Effector memory CD8-positive, alpha-beta T cell (primary cell): Measurements from ENCODE around the gene SRSF3.

ENCODE experiments used
- ATAC-seq: fragments of 150-1000 bp; cut with Tn5 transposase; replicated peaks from 2 replicates; pipeline ENCODE4 v1.10.0; 2021; ENCODE audit warnings: mild to moderate bottlenecking, moderate library complexity
- DNase-seq, 3 experiments: peaks; one replicate each; pipeline ENCODE4 v3.0.0; 2021
- H3K27ac Mint-ChIP-seq, 2 donors: one replicate each; pipeline ENCODE4 v1.8.0; 2022; ENCODE audit warnings: mild to moderate bottlenecking in 2 of 2, mixed read lengths in 2 of 2, moderate library complexity in 2 of 2
- H3K27me3 Mint-ChIP-seq, 2 donors: one replicate each; pipeline ENCODE4 v1.8.0; 2022; ENCODE audit warnings: mixed read lengths in 2 of 2
- H3K36me3 Mint-ChIP-seq: one replicate; pipeline ENCODE4 v1.8.0; 2022; ENCODE audit warnings: mild to moderate bottlenecking, moderate library complexity, mixed read lengths; ENCODE audit not compliant: insufficient read depth
- H3K4me1 Mint-ChIP-seq, 2 donors: one replicate each; pipeline ENCODE4 v1.8.0; 2022; ENCODE audit warnings: low read depth in 2 of 2, mixed read lengths in 2 of 2
- H3K4me3 Mint-ChIP-seq, 2 donors: one replicate each; pipeline ENCODE4 v1.8.0; 2022; ENCODE audit warnings: mild to moderate bottlenecking in 2 of 2, mixed read lengths in 2 of 2, moderate library complexity in 2 of 2
- H3K9me3 Mint-ChIP-seq, 2 donors: one replicate each; pipeline ENCODE4 v1.8.0; 2022; ENCODE audit warnings: mixed read lengths in 2 of 2

Gene SRSF3

DNA sequence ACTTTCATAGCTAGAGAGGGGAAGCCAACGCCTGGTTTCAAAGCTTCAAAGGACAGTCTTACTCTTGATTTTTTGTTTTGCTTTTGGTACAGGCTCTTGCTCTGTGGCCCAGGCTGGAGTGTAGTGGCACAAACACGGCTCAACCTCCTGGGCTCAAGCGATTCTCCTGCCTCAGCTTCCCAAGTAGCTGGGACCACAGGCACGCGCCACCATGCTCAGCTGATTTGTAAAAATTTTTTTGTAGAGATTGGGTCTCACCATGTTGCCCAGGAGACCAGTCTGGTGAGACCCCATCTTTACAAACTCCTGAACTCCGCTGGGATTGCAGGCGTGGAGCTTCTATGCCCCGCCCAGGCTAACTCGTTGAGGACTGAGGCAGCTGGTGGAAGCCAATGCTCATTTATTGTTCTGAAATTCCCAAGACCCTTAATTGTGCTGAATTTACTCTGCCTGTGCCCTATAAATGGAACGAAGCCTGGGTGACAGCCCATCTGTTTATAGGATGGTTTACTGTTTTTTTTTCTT, 18.0 kb downstream of the SRSF3 start:
- H3K9me3 Mint-ChIP-seq: no peaks in the 10 kb centered on the region
- no peak overlapping the region for H3K4me3 Mint-ChIP-seq
- DNase-seq (no peak), ATAC-seq (no peak)
- H3K36me3 Mint-ChIP-seq: peaks cover 85% of the 10 kb centered on the region
- H3K27me3 Mint-ChIP-seq: no peaks in the 10 kb centered on the region
- peaks cover 31 to 41% of the 10 kb centered on the region in 2 donors for H3K4me1 Mint-ChIP-seq
- peak overlapping the region; percentile 59 to 85 for H3K27ac Mint-ChIP-seq

- no peak for ATAC-seq
- Mint-ChIP-seq H3K4me1 (peaks cover 23 to 31% of the 10 kb centered on the region in 2 donors), H3K4me3 (no peak overlapping the region), H3K27ac (peak overlapping the region; percentile 59 to 70), H3K27me3 (no peaks in the 10 kb centered on the region), H3K36me3 (peaks cover 73% of the 10 kb centered on the region), H3K9me3 (no peaks in the 10 kb centered on the region)
- DNase-seq: no peak
Observed at GRCh38 chr6:36613200-36613995, 19.2 kb downstream of the SRSF3 start.

DNA sequence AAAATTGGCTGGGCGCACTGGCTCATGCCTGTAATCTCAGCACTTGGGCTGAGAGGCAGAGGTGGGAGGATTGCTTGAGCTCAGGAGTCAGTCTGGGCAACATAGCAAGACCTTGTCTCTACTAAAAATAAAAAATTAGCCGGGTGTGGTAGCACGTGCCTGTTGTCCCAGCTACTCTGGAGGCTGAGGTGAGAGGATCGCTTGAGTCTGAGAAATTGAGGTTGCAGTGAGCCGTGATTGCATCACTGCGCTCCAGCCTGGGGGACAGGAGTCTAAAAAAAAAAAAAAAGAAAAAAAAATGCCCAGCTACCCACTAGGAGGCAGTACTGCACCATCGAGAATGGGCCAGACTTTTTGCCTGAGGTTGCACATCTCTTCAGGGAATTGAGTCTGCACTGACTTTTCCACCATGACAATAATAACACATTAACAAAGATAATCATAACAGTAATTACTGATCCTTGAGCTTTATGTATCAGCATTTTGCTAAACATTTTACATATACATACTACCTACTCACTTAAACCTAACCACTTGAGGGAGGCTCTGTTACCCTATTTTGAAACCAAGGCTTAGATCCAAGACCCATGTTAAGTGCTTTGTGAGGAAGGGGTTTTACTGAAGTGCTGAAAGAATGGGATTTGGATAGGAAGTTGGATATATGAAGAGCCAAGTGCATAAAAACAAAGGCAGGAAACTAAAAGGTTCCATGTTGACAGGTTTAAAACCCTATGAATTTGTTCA, 21.0 kb downstream of the SRSF3 start:
- H3K9me3 Mint-ChIP-seq: no peaks in the 10 kb centered on the region
- H3K36me3 Mint-ChIP-seq: peaks cover 67% of the 10 kb centered on the region
- H3K4me3 Mint-ChIP-seq: no peak overlapping the region
- ATAC-seq: peak; percentile 75
- peak; percentile 39 to 54 (median 46) for DNase-seq
- H3K4me1 Mint-ChIP-seq: peaks cover 11 to 18% of the 10 kb centered on the region in 2 donors
- no peaks in the 10 kb centered on the region for H3K27me3 Mint-ChIP-seq
- H3K27ac Mint-ChIP-seq: peak overlapping the region; percentile 16 to 49

GRCh38 chr6:36616893-36617521, 22.8 kb downstream of the SRSF3 start:
- Mint-ChIP-seq H3K9me3 (no peaks in the 10 kb centered on the region), H3K27ac (no peak overlapping the region), H3K27me3 (no peaks in the 10 kb centered on the region), H3K4me3 (no peak overlapping the region), H3K4me1 (peaks cover 4 to 10% of the 10 kb centered on the region in 2 donors), H3K36me3 (peaks cover 55% of the 10 kb centered on the region)
- no peak for ATAC-seq
- no peak for DNase-seq

DNA sequence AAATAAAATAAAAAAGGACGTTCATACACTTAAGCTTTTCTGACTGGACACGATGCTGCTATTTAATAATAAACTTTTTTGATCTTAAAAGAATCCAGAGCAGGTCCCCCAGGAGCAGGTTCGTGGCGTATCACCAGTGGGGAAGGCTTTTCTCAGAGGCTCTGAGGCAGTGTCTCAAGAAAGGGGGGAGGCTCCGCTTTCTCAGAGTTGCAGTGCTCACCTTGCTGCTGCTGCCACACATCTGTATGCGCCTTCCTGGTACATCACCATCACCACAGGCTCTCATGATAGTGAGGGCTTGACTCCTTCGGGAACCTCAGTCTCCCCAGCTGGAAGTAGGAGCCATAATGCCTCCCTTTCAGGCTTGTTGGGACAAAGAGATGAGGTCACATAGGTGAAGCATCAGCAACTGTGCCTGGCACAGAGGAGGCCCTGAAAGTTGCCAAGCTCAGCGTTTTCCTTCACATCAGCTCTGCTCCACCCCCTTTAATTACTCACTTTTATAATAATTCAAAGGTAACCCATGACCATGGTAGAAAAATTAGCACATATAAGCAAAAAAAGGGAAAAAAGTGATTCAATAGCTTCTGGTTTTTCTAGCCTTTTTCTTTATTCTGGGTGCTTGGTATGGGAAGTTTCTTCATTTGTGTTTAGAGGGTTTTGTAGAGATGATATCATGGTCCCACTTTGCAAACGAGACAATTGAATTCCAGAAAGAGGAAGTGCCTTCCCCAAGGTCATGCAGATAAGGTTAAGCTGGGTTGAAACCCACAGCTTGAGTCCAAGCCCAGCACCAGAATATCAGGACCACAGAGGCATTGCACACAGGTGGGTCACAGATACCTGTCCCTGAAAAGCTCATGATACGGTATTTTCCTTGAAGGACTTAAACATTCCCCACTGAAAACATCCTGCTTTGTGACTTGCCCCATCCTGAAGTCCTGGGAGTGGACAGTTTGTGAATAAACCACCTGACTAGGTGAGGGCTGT, 24.5 kb downstream of the SRSF3 start:
- no peaks in the 10 kb centered on the region for H3K27me3 Mint-ChIP-seq
- DNase-seq (no peak), ATAC-seq (no peak)
- H3K9me3 Mint-ChIP-seq: no peaks in the 10 kb centered on the region
- H3K4me1 Mint-ChIP-seq: peaks cover 14 to 15% of the 10 kb centered on the region in 2 donors
- peaks cover 39% of the 10 kb centered on the region for H3K36me3 Mint-ChIP-seq
- H3K27ac Mint-ChIP-seq: peak overlapping the region in 1 of 2 donors; percentile 17
- no peak overlapping the region for H3K4me3 Mint-ChIP-seq

DNA sequence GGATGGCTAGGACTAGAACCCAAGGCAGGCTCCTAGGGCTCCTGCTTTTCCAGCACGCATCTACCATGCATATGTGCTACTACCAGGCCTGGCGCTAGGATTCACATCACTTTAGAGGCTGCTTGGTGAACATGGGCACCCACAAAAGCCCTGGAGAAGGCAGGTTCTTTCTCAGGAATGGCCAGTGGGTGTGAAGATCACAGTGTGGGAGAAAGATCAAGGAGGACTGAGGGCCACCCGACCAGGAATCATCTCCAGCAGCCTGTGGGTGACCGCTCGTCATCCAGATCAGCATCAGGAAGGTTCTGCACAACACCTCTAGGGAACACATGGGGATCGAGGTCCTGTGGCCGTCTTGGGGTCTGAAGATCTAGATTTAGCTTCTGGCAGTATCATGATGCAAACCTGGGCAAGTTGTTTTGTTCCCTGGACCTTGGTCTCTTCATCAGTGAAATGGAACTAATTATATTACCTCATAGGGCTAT, 27.3 kb downstream of the SRSF3 start:
- Mint-ChIP-seq H3K9me3 (no peaks in the 10 kb centered on the region), H3K27me3 (no peaks in the 10 kb centered on the region), H3K27ac (no peak overlapping the region), H3K4me1 (peaks cover 13 to 14% of the 10 kb centered on the region in 2 donors), H3K36me3 (peaks cover 24% of the 10 kb centered on the region), H3K4me3 (no peak overlapping the region)
- ATAC-seq: no peak
- no peak for DNase-seq

GRCh38 chr6:36622901-36623546, 28.9 kb downstream of the SRSF3 start:
- Mint-ChIP-seq H3K36me3 (peaks cover 22% of the 10 kb centered on the region), H3K9me3 (no peaks in the 10 kb centered on the region), H3K27me3 (no peaks in the 10 kb centered on the region), H3K4me1 (peaks cover 13 to 14% of the 10 kb centered on the region in 2 donors), H3K4me3 (no peak overlapping the region), H3K27ac (peak overlapping the region in 1 of 2 donors; percentile 54)
- DNase-seq (no peak), ATAC-seq (no peak)

DNA sequence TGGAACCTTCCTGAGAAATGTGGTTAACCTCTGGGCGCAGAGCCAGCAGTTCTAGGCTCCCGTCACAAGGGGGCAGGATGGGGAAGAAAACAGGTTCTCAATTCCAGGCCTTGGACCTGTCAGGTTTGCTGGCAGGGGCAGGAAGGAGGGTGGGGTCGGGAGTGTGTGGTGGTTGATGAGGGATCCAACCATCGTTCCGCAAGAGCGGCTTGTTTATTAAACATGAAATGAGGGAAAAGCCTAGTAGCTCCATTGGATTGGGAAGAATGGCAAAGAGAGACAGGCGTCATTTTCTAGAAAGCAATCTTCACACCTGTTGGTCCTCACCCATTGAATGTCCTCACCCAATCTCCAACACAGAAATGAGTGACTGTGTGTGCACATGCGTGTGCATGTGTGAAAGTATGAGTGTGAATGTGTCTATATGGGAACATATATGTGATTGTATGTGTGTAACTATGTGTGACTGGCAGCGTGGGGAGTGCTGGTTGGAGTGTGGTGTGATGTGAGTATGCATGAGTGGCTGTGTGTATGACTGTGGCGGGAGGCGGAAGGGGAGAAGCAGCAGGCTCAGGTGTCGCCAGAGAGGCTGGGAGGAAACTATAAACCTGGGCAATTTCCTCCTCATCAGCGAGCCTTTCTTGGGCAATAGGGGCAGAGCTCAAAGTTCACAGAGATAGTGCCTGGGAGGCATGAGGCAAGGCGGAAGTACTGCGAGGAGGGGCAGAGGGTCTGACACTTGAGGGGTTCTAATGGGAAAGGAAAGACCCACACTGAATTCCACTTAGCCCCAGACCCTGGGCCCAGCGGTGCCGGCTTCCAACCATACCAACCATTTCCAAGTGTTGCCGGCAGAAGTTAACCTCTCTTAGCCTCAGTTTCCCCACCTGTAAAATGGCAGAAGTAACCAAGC, 29.6 kb downstream of the SRSF3 start:
- Mint-ChIP-seq H3K4me1 (peaks cover 13 to 14% of the 10 kb centered on the region in 2 donors), H3K27ac (peak overlapping the region in 1 of 2 donors; percentile 54), H3K36me3 (peaks cover 18% of the 10 kb centered on the region), H3K4me3 (no peak overlapping the region), H3K9me3 (no peaks in the 10 kb centered on the region), H3K27me3 (no peaks in the 10 kb centered on the region)
- ATAC-seq (peak; percentile 84), DNase-seq (peak; percentile 74 to 79 (median 76))

DNA sequence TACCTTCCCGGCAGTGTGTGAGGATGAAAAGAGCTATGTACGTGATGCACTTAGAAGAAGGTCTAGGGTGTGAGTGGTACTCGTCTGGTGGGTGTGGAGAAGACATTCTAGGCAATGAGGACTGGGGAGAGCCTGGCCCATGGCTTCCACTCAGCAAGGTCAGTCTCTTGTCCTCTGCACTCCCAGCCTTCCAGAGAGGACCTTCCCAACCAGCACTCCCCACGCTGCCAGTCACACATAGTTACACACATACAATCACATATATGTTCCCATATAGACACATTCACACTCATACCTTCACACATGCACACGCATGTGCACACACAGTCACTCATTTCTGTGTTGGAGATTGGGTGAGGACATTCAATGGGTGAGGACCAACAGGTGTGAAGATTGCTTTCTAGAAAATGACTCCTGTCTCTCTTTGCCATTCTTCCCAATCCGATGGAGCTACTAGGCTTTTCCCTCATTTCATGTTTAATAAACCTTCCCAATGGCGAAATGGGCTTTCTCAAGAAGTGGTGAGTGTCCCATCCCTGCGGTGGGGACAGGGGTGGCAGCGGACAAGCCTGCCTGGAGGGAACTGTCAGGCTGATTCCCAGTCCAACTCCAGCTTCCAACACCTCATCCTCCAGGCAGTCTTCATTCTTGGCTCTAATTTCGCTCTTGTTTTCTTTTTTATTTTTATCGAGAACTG, 30.4 kb downstream of the SRSF3 start:
- peaks cover 14% of the 10 kb centered on the region for H3K36me3 Mint-ChIP-seq
- no peak for ATAC-seq
- H3K9me3 Mint-ChIP-seq: no peaks in the 10 kb centered on the region
- H3K27ac Mint-ChIP-seq: peak overlapping the region in 1 of 2 donors; percentile 39
- DNase-seq: no peak
- no peak overlapping the region for H3K4me3 Mint-ChIP-seq
- H3K4me1 Mint-ChIP-seq: peaks cover 13 to 14% of the 10 kb centered on the region in 2 donors
- no peaks in the 10 kb centered on the region for H3K27me3 Mint-ChIP-seq

DNA sequence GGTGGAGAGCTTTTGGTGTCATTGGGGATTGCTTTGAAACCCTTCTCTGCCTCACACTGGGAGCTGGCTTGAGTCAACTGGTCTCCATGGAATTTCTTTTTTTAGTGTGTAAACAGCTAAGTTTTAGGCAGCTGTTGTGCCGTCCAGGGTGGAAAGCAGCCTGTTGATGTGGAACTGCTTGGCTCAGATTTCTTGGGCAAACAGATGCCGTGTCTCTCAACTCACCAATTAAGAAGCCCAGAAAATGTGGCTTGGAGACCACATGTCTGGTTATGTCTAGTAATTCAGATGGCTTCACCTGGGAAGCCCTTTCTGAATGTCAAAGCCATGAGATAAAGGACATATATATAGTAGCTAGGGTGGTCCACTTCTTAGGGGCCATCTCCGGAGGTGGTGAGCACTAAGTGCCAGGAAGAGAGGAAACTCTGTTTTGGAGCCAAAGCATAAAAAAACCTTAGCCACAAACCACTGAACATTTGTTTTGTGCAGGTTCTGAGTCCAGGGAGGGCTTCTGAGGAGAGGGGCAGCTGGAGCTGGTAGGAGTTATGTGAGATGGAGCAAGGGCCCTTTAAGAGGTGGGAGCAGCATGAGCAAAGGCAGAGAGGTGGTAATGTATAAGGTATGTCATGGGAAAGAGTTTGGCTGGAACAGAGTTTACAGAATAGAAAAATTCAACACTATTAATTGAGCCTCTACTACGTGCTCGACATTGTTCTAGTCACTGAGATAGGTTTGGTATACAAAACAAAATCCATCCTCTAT, 31.2 kb downstream of the SRSF3 start:
- Mint-ChIP-seq H3K27me3 (no peaks in the 10 kb centered on the region), H3K4me1 (peaks cover 13 to 14% of the 10 kb centered on the region in 2 donors), H3K9me3 (no peaks in the 10 kb centered on the region), H3K36me3 (peaks cover 9% of the 10 kb centered on the region), H3K4me3 (no peak overlapping the region), H3K27ac (peak overlapping the region in 1 of 2 donors; percentile 39)
- ATAC-seq (no peak), DNase-seq (no peak)
